ENCODE measurements around the gene KRT16.
"Not testable (repeated sequence)": the region's sequence is repeated elsewhere in the genome, so short reads cannot be mapped to it uniquely, and the experiment has no call there.

Gene KRT16

GRCh38 chr17:41629826-41630670 lies 17.5 kb upstream of the KRT16 start:
- no peak overlapping the region for H3K4me3 ChIP-seq (ENCODE audit: low read length)
- H3K36me3 ChIP-seq (ENCODE audit: control insufficient read depth, insufficient read depth, low read length), result no peaks in the 10 kb centered on the region
- H3K9ac ChIP-seq (ENCODE audit: low read length), result no peak overlapping the region
- no peaks in the 10 kb centered on the region for H3K4me1 ChIP-seq (ENCODE audit: control insufficient read depth, insufficient read depth, low read length)
- H3K27ac ChIP-seq (ENCODE audit: low read depth, low read length), result no peak overlapping the region
- peaks cover 3% of the 10 kb centered on the region for H3K27me3 ChIP-seq (ENCODE audit: control insufficient read depth, insufficient read depth, low read length)

GRCh38 chr17:41629316-41629715 lies 16.7 kb upstream of the KRT16 start:
- Histone ChIP-seq H3K4me3 (ENCODE audit: low read length) (no peak overlapping the region), H3K4me1 (ENCODE audit: control insufficient read depth, insufficient read depth, low read length) (no peaks in the 10 kb centered on the region), H3K9ac (ENCODE audit: low read length) (no peak overlapping the region), H3K27me3 (ENCODE audit: control insufficient read depth, insufficient read depth, low read length) (peaks cover 3% of the 10 kb centered on the region), H3K27ac (ENCODE audit: low read depth, low read length) (no peak overlapping the region), H3K36me3 (ENCODE audit: control insufficient read depth, insufficient read depth, low read length) (no peaks in the 10 kb centered on the region)

- H3K4me3 ChIP-seq (ENCODE audit: low read length); H3K9ac ChIP-seq (ENCODE audit: low read length); H3K4me1 ChIP-seq (ENCODE audit: control insufficient read depth, insufficient read depth, low read length); H3K27me3 ChIP-seq (ENCODE audit: control insufficient read depth, insufficient read depth, low read length); H3K27ac ChIP-seq (ENCODE audit: low read depth, low read length); H3K36me3 ChIP-seq (ENCODE audit: control insufficient read depth, insufficient read depth, low read length): not testable (repeated sequence)
Observed at GRCh38 chr17:41628621-41629255, 16.2 kb upstream of the KRT16 start.

GRCh38 chr17:41628073-41628370 lies 15.5 kb upstream of the KRT16 start:
- H3K27me3 ChIP-seq (ENCODE audit: control insufficient read depth, insufficient read depth, low read length); H3K4me3 ChIP-seq (ENCODE audit: low read length); H3K9ac ChIP-seq (ENCODE audit: low read length); H3K4me1 ChIP-seq (ENCODE audit: control insufficient read depth, insufficient read depth, low read length); H3K36me3 ChIP-seq (ENCODE audit: control insufficient read depth, insufficient read depth, low read length); H3K27ac ChIP-seq (ENCODE audit: low read depth, low read length): not testable (repeated sequence)

GRCh38 chr17:41627316-41628072 lies 14.9 kb upstream of the KRT16 start:
- H3K4me1 ChIP-seq (ENCODE audit: control insufficient read depth, insufficient read depth, low read length), result no peaks in the 10 kb centered on the region
- no peak overlapping the region for H3K4me3 ChIP-seq (ENCODE audit: low read length)
- no peaks in the 10 kb centered on the region for H3K36me3 ChIP-seq (ENCODE audit: control insufficient read depth, insufficient read depth, low read length)
- H3K27ac ChIP-seq (ENCODE audit: low read depth, low read length), result no peak overlapping the region
- no peak overlapping the region for H3K9ac ChIP-seq (ENCODE audit: low read length)
- peaks cover 3% of the 10 kb centered on the region for H3K27me3 ChIP-seq (ENCODE audit: control insufficient read depth, insufficient read depth, low read length)

DNA sequence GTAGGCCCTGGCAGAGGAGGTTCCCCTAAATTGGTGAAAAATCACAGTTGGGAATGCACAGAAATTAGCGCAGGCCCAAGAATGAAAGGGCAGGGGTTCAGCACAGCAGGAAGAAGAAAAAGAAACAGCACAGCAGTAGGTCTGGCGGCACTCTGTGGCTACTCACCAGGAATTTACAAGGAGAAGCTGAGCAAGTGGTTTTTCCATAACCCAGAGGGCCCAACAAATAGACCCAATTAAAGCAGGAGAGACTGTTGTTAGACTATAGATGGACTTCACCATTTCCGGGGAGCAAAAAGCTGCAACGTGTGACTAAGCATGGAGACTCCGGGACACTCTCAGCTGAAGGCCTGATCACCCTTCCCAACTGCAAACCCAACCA lies 14.3 kb upstream of the KRT16 start:
- not testable (repeated sequence) for H3K4me3 ChIP-seq (ENCODE audit: low read length); H3K27ac ChIP-seq (ENCODE audit: low read depth, low read length); H3K9ac ChIP-seq (ENCODE audit: low read length); H3K36me3 ChIP-seq (ENCODE audit: control insufficient read depth, insufficient read depth, low read length); H3K27me3 ChIP-seq (ENCODE audit: control insufficient read depth, insufficient read depth, low read length); H3K4me1 ChIP-seq (ENCODE audit: control insufficient read depth, insufficient read depth, low read length)

DNA sequence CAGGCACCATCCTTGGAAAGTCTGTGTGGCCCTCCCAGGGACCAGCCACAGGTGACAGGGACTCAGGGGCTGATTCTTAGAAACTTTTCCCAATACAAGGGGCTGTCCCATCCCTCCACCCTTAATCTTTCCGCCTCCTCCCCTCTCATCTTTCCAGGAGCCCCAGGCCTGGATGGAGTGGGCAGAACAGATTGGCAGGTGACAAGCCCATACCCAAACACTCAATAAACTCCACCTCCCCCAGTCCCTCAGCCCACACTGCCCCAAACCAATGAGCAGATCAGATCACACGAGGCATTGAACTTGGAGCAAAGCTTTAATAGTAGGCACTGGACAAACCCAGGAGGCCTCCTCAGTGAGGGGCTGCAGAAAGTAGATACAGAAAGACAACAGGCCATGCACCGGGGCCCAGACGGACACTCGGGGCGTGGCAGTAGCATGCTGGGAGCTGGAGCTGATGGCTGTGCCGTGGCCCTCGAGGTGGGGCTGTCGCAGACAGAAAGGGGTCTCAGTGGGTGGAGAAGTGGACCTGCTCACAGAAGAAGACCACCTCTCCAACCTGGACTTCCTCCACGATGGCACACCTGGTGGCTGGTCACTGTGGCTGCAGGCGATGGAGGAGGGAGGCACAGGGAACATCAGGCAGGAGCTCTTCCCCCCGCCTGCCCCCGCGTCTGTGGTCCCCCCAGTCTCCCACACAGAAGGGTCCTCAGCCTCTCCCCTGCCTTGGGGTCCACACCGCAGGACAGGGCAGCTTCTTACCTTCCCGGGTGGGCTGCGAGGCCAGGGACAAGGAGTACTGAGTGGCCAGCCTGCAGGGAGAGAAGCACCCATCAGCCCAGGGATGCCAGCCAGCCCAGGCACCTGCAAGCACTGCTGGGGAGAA lies 13.7 kb upstream of the KRT16 start:
- H3K27me3 ChIP-seq (ENCODE audit: control insufficient read depth, insufficient read depth, low read length); H3K27ac ChIP-seq (ENCODE audit: low read depth, low read length); H3K4me3 ChIP-seq (ENCODE audit: low read length); H3K9ac ChIP-seq (ENCODE audit: low read length); H3K36me3 ChIP-seq (ENCODE audit: control insufficient read depth, insufficient read depth, low read length); H3K4me1 ChIP-seq (ENCODE audit: control insufficient read depth, insufficient read depth, low read length): not testable (repeated sequence)

DNA sequence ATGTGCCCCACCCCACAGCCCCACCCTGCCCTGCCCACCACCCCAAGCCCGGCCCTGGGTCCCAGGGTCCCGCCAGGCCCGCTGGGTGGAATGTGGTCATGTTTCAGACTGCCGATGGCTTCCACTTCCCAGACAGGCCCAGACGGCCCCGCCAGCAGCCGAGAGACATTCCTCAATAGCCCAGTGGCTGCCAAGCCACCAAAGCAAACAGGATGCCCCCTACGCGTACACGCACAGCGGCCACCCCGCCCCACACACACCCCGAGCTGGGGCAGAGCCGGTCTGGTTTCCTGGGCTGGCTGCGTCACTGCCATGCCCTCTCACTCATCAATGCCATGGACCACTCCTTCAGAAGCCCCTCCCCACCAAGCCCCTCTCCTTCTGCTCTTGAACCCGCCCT lies 13.0 kb upstream of the KRT16 start:
- H3K4me1 ChIP-seq (ENCODE audit: control insufficient read depth, insufficient read depth, low read length), result no peaks in the 10 kb centered on the region
- H3K27me3 ChIP-seq (ENCODE audit: control insufficient read depth, insufficient read depth, low read length), result no peaks in the 10 kb centered on the region

GRCh38 chr17:41624208-41625101 lies 11.9 kb upstream of the KRT16 start, which contains the start of gene KRT17:
Gene KRT17, minus strand, starts transcription at chr17:41624575. Its CDS starts 66 bp downstream, at chr17:41624509.
- H3K27ac ChIP-seq (ENCODE audit: low read depth, low read length), result no peak within 1 kb of the TSS
- no peaks in the 10 kb centered on the region for H3K27me3 ChIP-seq (ENCODE audit: control insufficient read depth, insufficient read depth, low read length)
- H3K4me1 ChIP-seq (ENCODE audit: control insufficient read depth, insufficient read depth, low read length), result no peaks in the 10 kb centered on the region
- no peak within 1 kb of the TSS for H3K9ac ChIP-seq (ENCODE audit: low read length)
- no peaks in the 10 kb centered on the region for H3K36me3 ChIP-seq (ENCODE audit: control insufficient read depth, insufficient read depth, low read length)
- H3K4me3 ChIP-seq (ENCODE audit: low read length), result no peak within 1 kb of the TSS

More for the DNA sequence above, 13.0 kb upstream of the KRT16 start:
- Histone ChIP-seq H3K4me3 (ENCODE audit: low read length) (no peak overlapping the region), H3K27ac (ENCODE audit: low read depth, low read length) (no peak overlapping the region), H3K36me3 (ENCODE audit: control insufficient read depth, insufficient read depth, low read length) (no peaks in the 10 kb centered on the region), H3K9ac (ENCODE audit: low read length) (no peak overlapping the region)

- not testable (repeated sequence) for H3K27me3 ChIP-seq (ENCODE audit: control insufficient read depth, insufficient read depth, low read length); H3K4me3 ChIP-seq (ENCODE audit: low read length); H3K36me3 ChIP-seq (ENCODE audit: control insufficient read depth, insufficient read depth, low read length); H3K27ac ChIP-seq (ENCODE audit: low read depth, low read length); H3K4me1 ChIP-seq (ENCODE audit: control insufficient read depth, insufficient read depth, low read length); H3K9ac ChIP-seq (ENCODE audit: low read length)
Observed at GRCh38 chr17:41623184-41623861, 10.8 kb upstream of the KRT16 start.
